ENCODE results near the gene GLDN. TPM values are rescaled to one million over a fixed set of nuclear protein-coding genes. Genes with fewer than 3 reads are reported as not detected.

The GLDN gene
- total and polyA plus RNA-seq, 2 of the 4 experiments (the other 2 are of a cell fraction) = under 0.01 TPM; not detected in 1

GRCh38 chr15:51416129-51416528 is 74.7 kb downstream of the GLDN start:
- Histone ChIP-seq H2AK5ac (ENCODE audit: low read depth, low read length) (no peak overlapping the region), H2BK15ac (ENCODE audit: low read depth, low read length) (no peak overlapping the region), H3K4ac (ENCODE audit: low read depth, low read length) (no peak overlapping the region), H4K5ac (ENCODE audit: low read depth, low read length) (no peak overlapping the region), H3K18ac (ENCODE audit: low read depth, low read length) (no peak overlapping the region), H4K91ac (ENCODE audit: insufficient read depth, low read depth, low read length) (no peak overlapping the region), H3K36me3 (ENCODE audit: control insufficient read depth, insufficient read depth, low read length) (no peaks in the 10 kb centered on the region), H2AFZ (replicated peaks; ENCODE audit: low read length, poor library complexity) (no peak overlapping the region), H3K79me1 (ENCODE audit: low read depth in 1 of 2, low read length in 2 of 2) (no peaks in the 10 kb centered on the region), H3K9me1 (ENCODE audit: insufficient read depth, low read length) (no peaks in the 10 kb centered on the region), H4K20me1 (ENCODE audit: insufficient read depth, low read length) (no peaks in the 10 kb centered on the region), H2BK20ac (ENCODE audit: low read depth, low read length) (no peak overlapping the region), H3K4me3 (ENCODE audit: insufficient read depth, low read depth, low read length) (no peak overlapping the region), H3K14ac (replicated peaks; ENCODE audit: low read depth, low read length) (no peak overlapping the region), H3K9me3 (ENCODE audit: control insufficient read depth, insufficient read depth, low read length) (no peaks in the 10 kb centered on the region), H3K4me2 (ENCODE audit: low read depth, low read length) (no peak overlapping the region), H4K8ac (ENCODE audit: low read depth in 2 of 2, low read length in 2 of 2) (no peak overlapping the region), H2BK5ac (ENCODE audit: low read depth, low read length, poor library complexity, severe bottlenecking) (no peak overlapping the region), H2BK120ac (ENCODE audit: low read depth, low read length) (no peak overlapping the region), H3K4me1 (ENCODE audit: control insufficient read depth, insufficient read depth, low read length) (no peaks in the 10 kb centered on the region), H3K9ac (ENCODE audit: low read depth, low read length) (no peak overlapping the region), H3K27ac (ENCODE audit: insufficient read depth, low read length) (no peak overlapping the region), H3K23ac (ENCODE audit: low read depth, low read length) (no peak overlapping the region), H3K27me3 (ENCODE audit: control insufficient read depth, insufficient read depth, low read length) (peaks cover 20% of the 10 kb centered on the region), H3K56ac (ENCODE audit: extremely low read depth, insufficient read depth, low read length) (no peak overlapping the region), H2AK9ac (replicated peaks; ENCODE audit: low read depth, low read length, poor library complexity) (no peak overlapping the region)
- intact Hi-C loops (cut with micrococcal nuclease) = no loop called here
- no peak for TF ChIP-seq MAFK (IDR thresholded peaks at IDR 0.05; ENCODE audit: low read depth, low read length)
- TF ChIP-seq FOS (IDR thresholded peaks at IDR 0.05; ENCODE audit: low read depth, low read length) = no peak
- no peak for TF ChIP-seq RCOR1 (IDR thresholded peaks at IDR 0.05; ENCODE audit: insufficient replicate concordance, low read length)
- no peak for TF ChIP-seq USF2 (IDR thresholded peaks at IDR 0.05; ENCODE audit: low read depth, low read length)
- TF ChIP-seq SMC3 (IDR thresholded peaks at IDR 0.05; ENCODE audit: low read depth, low read length) = no peak
- TF ChIP-seq, protein P1, sequence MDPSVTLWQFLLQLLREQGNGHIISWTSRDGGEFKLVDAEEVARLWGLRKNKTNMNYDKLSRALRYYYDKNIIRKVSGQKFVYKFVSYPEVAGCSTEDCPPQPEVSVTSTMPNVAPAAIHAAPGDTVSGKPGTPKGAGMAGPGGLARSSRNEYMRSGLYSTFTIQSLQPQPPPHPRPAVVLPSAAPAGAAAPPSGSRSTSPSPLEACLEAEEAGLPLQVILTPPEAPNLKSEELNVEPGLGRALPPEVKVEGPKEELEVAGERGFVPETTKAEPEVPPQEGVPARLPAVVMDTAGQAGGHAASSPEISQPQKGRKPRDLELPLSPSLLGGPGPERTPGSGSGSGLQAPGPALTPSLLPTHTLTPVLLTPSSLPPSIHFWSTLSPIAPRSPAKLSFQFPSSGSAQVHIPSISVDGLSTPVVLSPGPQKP (IDR thresholded peaks at IDR 0.05; ENCODE audit: borderline replicate concordance, low read depth, low read length) = no peak
- no peak for TF ChIP-seq MAZ (IDR thresholded peaks at IDR 0.05; ENCODE audit: borderline replicate concordance, low read depth, low read length)
- TF ChIP-seq NFE2L2 (IDR thresholded peaks at IDR 0.05; ENCODE audit: low read depth, low read length) = no peak
- TF ChIP-seq RFX5 (IDR thresholded peaks at IDR 0.05; ENCODE audit: low read depth, low read length) = no peak
- TF ChIP-seq CEBPB (IDR thresholded peaks at IDR 0.05; ENCODE audit: low read depth, low read length) = no peak
- TF ChIP-seq RAD21 (IDR thresholded peaks at IDR 0.05; ENCODE audit: low read length) = no peak
- DNase-seq (no peak), ATAC-seq (ENCODE audit: low read depth) (no peak)
- ChIA-PET CTCF (no interaction called here), POLR2A (ENCODE audit: unreplicated experiment) (no interaction called here)
- dilution Hi-C loops (cut with HindIII; ENCODE audit: low sequenced_read_pairs, unreplicated experiment) = no loop called here
- no CpG with 5 or more reads among the region's 4 CpGs for WGBS, 2 experiments (ENCODE audit: extremely low coverage in 2 of 2, insufficient read length in 1 of 2)
- in situ Hi-C loops (cut with MboI; ENCODE audit: low sequenced_read_pairs) = no loop called here
- no TSS peak for BruUV-seq (replicated peaks)
